OCI-M1 (cell line): ENCODE data around the gene KCTD21.
"Not testable (repeated sequence)": the region's sequence is repeated elsewhere in the genome, so short reads cannot be mapped to it uniquely, and the experiment has no call there.

Experiments used
- DNase-seq: peaks from one replicate; lab custom pipeline; 2025; lab: John Stamatoyannopoulos, UW

KCTD21 gene

GRCh38 chr11:78188286-78189173 lies at the start of gene KCTD21, which contains the start of gene USP35:
KCTD21 (minus strand) TSS chr11:78188626; CDS start chr11:78174554, 14,072 bp downstream.
USP35 (plus strand) TSS chr11:78188919; CDS start chr11:78196246, 7,327 bp downstream.
- DNase-seq = peak; percentile 100

GRCh38 chr11:78237293-78238046 lies 49.0 kb upstream of the KCTD21 start:
- DNase-seq = no peak

DNA sequence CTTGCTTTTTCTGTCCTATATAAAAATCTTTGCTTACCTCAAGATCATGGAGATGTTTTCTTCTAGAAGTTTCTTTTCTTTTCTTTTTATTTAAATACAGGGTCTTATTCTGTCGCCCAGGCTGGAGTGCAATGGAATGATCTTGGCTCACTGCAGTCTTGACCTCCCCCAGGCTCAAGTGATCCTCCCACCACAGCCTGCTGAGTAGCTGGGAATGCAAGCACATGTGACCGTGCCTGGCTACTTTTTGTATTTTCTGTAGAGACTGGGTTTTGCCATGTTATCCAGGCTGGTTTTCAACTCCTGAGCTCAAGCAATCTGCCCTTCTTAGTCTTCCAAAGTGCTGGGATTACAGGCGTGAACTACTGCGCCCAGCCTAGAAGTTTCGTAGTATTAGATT lies 45.6 kb upstream of the KCTD21 start:
- DNase-seq = no peak

DNA sequence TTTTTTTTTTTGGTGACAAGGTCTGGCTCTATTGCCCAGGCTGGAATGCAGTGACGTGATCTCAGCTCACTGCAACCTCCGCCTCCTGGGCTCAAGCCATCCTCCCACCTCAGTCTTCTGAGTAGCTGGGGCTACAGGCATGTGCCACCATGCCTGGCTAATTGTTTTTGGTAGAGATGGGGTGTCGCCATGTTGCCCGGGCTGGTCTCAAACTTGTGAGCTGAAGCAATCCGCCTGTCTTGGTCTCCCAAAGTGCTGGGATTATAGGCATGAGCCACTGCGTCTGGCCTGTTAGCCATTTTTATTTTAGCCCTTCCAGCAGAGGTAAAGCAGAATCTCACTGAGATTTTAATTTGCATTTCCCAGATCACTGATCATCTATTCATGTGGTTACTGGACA lies 44.6 kb upstream of the KCTD21 start:
- not testable (repeated sequence) for DNase-seq

DNA sequence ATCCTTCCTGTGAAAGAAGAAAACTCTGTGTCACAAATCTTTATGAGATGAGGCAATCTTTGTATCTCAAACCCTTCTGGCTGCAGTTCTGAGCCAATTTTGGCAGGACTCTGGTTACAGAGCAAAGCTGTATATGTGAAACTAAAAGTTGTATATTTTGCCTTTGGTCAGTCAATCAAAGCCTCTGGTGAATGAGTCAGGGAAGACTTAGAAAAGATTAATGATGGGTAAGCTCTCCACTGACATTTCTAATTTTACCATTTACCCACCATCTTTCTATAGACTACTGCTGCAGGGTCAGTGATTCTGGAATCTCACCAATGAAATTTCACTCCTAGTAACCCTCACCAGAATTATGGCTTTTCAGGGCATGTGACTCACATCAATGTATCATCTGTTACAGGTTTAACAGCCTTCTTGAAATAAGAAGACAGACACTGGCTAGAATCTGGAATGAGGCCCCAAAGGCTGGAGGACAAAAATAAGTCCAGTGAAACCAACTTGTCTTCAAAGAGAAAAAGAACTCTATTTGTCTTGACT lies 43.6 kb upstream of the KCTD21 start:
- peak; percentile 91 for DNase-seq

GRCh38 chr11:78230161-78230877 lies 41.9 kb upstream of the KCTD21 start:
- DNase-seq = peak; percentile 96

- peak; percentile 72 for DNase-seq
These were observed 40.7 kb upstream of the KCTD21 start for GRCh38 chr11:78229106-78229505.

DNA sequence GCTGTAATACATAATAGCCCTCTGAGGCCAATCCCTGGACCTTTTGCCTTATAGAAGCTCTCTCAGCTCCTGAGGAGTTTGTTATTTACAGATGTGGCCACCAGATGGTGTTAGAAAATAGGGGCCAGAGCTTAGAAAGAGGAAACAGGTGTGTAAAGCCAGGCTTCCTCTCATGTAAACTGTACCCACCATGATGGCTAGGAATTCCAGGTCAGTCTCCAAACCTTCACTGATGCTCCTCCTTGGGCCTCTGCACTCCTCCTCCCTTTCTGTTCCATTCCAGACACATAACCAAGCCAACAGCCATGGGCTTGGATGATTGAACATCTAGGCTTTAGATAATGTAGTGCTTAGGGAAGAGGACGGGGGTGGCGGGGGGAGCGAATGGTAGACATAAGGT lies 40.0 kb upstream of the KCTD21 start:
- DNase-seq = peak; percentile 98

DNA sequence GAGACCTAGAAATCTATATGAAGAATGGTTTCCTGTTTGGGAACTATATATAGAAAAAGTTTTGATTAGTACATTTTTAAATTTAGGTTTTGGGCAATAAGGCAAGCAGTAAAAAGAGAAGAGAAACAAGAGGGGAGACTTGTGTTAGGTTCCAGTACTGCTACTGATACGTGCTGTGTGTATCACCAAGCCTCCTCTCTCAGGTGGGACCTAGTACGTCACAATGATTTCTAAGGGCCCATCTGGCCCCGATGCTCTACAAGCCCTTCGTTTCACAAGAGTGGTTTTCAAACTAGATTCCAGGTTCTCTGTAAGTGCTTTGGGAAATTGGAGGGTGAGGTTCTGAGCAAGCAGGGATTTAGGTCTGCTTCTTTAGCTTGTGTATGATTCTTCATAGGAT lies 39.5 kb upstream of the KCTD21 start:
- DNase-seq = no peak

GRCh38 chr11:78226684-78227680 lies 38.6 kb upstream of the KCTD21 start:
- no peak for DNase-seq

GRCh38 chr11:78224906-78225420 lies 36.5 kb upstream of the KCTD21 start:
- no peak for DNase-seq

GRCh38 chr11:78224506-78224905 lies 36.1 kb upstream of the KCTD21 start:
- DNase-seq = no peak

DNA sequence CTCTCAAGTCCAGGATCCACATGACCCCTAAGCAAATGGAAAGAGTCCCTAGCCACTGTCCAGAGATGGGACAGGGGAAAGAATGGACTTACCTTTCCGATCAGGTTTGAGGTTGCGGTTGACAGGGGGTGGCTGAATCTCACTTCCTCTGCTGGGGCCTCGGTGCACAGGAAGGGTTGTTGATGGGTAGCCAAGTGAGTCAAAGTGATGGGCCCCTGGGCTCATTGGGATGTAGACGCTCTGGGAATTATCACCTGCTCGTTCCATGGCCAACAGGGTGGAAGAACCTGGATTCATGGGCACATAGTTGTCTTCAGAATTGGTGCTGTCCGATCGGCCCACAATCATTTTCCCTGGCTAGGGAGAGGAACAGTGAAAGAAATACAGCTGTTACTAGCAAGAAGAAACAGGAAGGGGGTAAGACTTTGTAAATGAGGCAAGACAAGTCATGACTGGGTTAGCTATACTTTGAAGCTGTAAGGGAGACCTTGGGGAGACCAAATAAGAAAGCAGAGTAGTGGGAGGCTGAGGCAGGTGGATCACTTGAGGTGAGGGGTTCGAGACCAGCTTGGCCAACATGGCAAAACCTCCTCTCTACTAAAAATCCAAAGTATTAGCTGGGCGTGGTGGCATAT lies 35.0 kb upstream of the KCTD21 start:
- DNase-seq = no peak

- DNase-seq = not testable (repeated sequence)
These were observed 34.3 kb upstream of the KCTD21 start for GRCh38 chr11:78222726-78223125.

DNA sequence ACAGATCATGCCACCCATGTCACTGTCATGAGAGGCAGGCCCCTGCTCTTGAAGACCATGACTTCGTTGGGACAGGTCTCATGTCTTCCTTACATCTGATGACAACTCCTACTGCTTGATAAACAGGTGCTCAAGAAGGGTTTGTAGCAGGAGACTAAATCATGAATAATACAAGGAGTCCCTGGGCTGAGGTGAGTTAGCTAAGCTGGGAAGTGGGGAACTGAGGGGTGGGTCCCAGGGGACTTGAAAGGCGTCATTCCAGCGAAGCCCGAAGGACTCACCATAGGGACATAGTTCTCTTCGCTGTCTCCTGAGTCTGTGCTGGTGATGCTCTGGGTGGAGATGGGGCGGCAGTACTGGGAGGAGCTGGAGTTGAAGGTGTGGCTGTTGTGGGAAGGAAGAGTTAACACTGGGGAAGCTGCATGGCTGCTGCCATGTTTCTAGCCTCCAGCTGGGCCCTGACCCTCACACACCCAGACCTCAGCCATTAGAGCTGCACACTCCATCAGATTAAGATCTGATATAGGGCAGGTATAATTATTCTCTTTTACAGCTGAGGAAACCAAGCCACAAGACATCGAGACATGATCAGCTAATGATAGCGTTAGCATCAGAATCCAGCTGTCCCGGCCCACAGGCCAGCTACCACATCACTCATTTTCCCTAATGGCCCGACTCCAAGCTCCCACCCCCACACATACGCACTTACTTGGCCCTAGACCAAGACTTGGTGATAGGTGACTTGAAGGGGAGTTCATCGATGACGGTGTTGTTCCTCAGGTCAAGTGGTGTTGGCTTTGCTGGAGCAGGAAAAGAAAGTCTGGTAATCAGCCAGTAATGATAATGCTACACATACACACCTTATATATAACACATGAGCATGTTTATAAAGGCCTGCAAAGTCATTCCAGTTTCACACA lies 33.2 kb upstream of the KCTD21 start:
- no peak for DNase-seq

- no peak for DNase-seq
These were observed 32.1 kb upstream of the KCTD21 start for GRCh38 chr11:78220218-78221157.

- DNase-seq = no peak
These were observed 31.2 kb upstream of the KCTD21 start for GRCh38 chr11:78219493-78220217.
